GM12878 (cell line): ENCODE results near the gene EPHB2.

ENCODE experiments used
- EGR1 ChIP-seq, 2 experiments: IDR thresholded peaks; 1 replicate in 1 of 2; 2 replicates in 1 of 2; pipeline ENCODE4 v1.6.1; 2011 to 2012; ENCODE audit warnings: low read depth in 2 of 2, low read length in 2 of 2, borderline replicate concordance in 1 of 2, mild to moderate bottlenecking in 1 of 2, moderate library complexity in 1 of 2
- TF ChIP-seq, protein P1 (sequence below): fragments of 450-650 bp; IDR thresholded peaks from 2 replicates; pipeline ENCODE4 v1.6.1; 2014; ENCODE audit warnings: mild to moderate bottlenecking

DNA sequence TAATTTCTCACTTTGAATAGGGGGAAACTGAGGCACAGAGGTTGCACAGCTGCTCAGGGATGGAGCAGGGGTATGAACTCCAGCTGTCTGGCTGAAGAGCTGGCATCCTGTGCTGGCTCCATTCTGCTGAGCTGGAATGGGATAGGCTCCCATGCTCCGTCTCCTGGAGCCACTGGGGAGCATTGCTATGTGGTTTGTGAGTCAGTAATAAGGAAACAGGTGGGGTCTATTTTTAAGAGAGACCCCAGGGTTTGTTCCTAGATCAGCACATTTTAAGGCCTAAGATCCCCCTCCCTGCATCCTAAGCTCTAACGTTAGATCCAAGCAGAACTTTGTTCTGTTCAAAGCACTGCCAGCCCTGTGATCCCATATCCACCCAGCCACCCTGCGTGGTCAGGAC, 189.8 kb downstream of the EPHB2 start:
- no peak for TF ChIP-seq EGR1 (IDR thresholded peaks at IDR 0.05; ENCODE audit: borderline replicate concordance in 1 of 2, low read depth in 2 of 2, low read length in 2 of 2)
- TF ChIP-seq, protein P1, sequence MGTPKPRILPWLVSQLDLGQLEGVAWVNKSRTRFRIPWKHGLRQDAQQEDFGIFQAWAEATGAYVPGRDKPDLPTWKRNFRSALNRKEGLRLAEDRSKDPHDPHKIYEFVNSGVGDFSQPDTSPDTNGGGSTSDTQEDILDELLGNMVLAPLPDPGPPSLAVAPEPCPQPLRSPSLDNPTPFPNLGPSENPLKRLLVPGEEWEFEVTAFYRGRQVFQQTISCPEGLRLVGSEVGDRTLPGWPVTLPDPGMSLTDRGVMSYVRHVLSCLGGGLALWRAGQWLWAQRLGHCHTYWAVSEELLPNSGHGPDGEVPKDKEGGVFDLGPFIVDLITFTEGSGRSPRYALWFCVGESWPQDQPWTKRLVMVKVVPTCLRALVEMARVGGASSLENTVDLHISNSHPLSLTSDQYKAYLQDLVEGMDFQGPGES = no peak
